Measurements from ENCODE around the gene AOPEP. TPM values are rescaled to one million over a fixed set of nuclear protein-coding genes. Genes with fewer than 3 reads are reported as not detected.

The AOPEP gene
- total RNA-seq, 1 donor from 2014 or later = 75.3 TPM

DNA sequence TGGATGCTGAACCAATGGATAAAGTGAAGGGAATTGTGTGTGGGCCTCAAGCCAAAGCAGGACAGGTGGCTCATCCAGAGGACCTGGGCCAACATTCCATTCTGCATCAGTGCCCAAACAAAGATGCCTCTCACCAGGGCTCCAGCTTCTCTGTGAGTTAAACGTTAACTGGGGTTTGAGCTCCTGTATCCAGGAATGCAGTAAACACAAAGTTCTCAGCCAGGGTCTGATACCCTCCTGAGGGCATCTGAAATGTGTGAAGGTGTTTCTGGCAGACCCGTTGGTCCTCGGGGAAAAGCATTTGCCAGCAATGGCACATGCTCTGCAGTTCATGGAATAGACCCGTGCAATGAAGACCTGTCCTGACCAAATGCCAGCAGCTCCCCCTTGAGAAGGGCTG is 33.9 kb upstream of the AOPEP start:
- H3K9me3 ChIP-seq (ENCODE audit: insufficient read depth, low read depth, low read length) = no peaks in the 10 kb centered on the region
- FAIRE-seq (no peak), DNase-seq (ENCODE audit: low read depth) (no peak)
- H3K4me2 ChIP-seq (ENCODE audit: low read length) = no peak overlapping the region
- H4K20me1 ChIP-seq (ENCODE audit: insufficient read depth, low read length) = no peaks in the 10 kb centered on the region
- peaks cover 2% of the 10 kb centered on the region for H3K27me3 ChIP-seq (ENCODE audit: insufficient read depth, low read length)
- Mint-ChIP-seq H3K4me3 (ENCODE audit: unreplicated experiment) (no peak overlapping the region), H3K4me1 (ENCODE audit: low read depth, unreplicated experiment) (peaks cover 9% of the 10 kb centered on the region), H3K27me3 (ENCODE audit: low read depth, unreplicated experiment) (peaks cover 1% of the 10 kb centered on the region), H3K9me3 (ENCODE audit: unreplicated experiment) (peaks cover 5% of the 10 kb centered on the region), H3K27ac (ENCODE audit: unreplicated experiment) (no peak overlapping the region), H3K36me3 (ENCODE audit: low read depth, unreplicated experiment) (peaks cover 2% of the 10 kb centered on the region)
- no peaks in the 10 kb centered on the region for H3K36me3 ChIP-seq (ENCODE audit: insufficient read depth, low read length)
- no peak for TF ChIP-seq EZH2 (IDR thresholded peaks at IDR 0.05; ENCODE audit: insufficient read depth, low read length)
- TF ChIP-seq, protein P1, sequence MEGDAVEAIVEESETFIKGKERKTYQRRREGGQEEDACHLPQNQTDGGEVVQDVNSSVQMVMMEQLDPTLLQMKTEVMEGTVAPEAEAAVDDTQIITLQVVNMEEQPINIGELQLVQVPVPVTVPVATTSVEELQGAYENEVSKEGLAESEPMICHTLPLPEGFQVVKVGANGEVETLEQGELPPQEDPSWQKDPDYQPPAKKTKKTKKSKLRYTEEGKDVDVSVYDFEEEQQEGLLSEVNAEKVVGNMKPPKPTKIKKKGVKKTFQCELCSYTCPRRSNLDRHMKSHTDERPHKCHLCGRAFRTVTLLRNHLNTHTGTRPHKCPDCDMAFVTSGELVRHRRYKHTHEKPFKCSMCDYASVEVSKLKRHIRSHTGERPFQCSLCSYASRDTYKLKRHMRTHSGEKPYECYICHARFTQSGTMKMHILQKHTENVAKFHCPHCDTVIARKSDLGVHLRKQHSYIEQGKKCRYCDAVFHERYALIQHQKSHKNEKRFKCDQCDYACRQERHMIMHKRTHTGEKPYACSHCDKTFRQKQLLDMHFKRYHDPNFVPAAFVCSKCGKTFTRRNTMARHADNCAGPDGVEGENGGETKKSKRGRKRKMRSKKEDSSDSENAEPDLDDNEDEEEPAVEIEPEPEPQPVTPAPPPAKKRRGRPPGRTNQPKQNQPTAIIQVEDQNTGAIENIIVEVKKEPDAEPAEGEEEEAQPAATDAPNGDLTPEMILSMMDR (IDR thresholded peaks at IDR 0.05; ENCODE audit: insufficient read depth, low read depth, low read length) = no peak
- no peak overlapping the region for H3K9ac ChIP-seq (ENCODE audit: low read length)
- no peak overlapping the region for H3K4me3 ChIP-seq (ENCODE audit: insufficient read depth, low read depth, low read length)
- no peak overlapping the region for H2AFZ ChIP-seq (ENCODE audit: low read depth, low read length)
- H3K4me1 ChIP-seq (ENCODE audit: insufficient read depth, low read length) = no peaks in the 10 kb centered on the region
- no peak overlapping the region for H3K27ac ChIP-seq (ENCODE audit: low read depth, low read length)
- H3K79me2 ChIP-seq (ENCODE audit: insufficient read depth, low read length) = no peaks in the 10 kb centered on the region

DNA sequence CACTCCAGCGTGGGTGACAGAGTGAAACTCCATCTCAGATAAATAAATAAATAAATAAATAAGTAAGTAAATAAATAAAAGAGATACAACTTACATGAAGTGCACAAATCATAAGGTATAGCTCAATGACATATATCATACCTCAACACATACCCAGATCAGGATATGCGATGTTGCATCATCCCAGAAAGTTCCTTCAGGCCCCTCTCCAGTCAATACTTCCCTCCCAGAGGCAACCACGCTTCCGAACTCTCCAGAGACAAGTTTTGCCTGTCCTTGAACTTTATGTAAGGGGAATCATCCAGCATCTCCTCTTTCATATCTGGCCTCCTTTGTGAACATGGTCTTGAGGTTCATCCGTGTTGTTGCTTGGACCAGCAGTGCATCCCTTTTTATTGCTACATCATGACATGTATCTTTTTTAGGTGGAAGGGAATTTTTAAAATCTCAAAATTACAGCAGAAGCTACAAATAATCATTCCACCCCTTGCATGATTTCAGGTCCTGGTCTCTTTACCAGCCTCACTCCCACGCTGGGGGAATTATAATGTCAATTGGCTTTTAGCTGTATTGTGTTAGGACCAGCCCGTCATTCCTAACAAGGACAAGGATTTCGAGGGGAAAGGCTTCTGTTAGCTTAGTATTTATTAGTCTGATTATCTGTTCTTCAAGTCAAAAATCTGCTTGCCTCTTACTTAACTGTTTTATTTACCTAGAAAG is 32.9 kb upstream of the AOPEP start:
- H3K9me3 ChIP-seq (ENCODE audit: insufficient read depth, low read depth, low read length) = no peaks in the 10 kb centered on the region
- H3K36me3 ChIP-seq (ENCODE audit: insufficient read depth, low read length) = no peaks in the 10 kb centered on the region
- H2AFZ ChIP-seq (ENCODE audit: low read depth, low read length) = no peak overlapping the region
- no peak overlapping the region for H3K4me3 ChIP-seq (ENCODE audit: insufficient read depth, low read depth, low read length)
- peaks cover 5% of the 10 kb centered on the region for H3K9me3 Mint-ChIP-seq (ENCODE audit: unreplicated experiment)
- peaks cover 20% of the 10 kb centered on the region for H3K4me1 Mint-ChIP-seq (ENCODE audit: low read depth, unreplicated experiment)
- H3K4me1 ChIP-seq (ENCODE audit: insufficient read depth, low read length) = peaks cover 5% of the 10 kb centered on the region
- peaks cover 2% of the 10 kb centered on the region for H3K27me3 ChIP-seq (ENCODE audit: insufficient read depth, low read length)
- no peaks in the 10 kb centered on the region for H3K79me2 ChIP-seq (ENCODE audit: insufficient read depth, low read length)
- TF ChIP-seq EZH2 (IDR thresholded peaks at IDR 0.05; ENCODE audit: insufficient read depth, low read length) = no peak
- TF ChIP-seq, protein P1 (IDR thresholded peaks at IDR 0.05; ENCODE audit: insufficient read depth, low read depth, low read length) = no peak
- H3K27ac ChIP-seq (ENCODE audit: low read depth, low read length) = no peak overlapping the region
- DNase-seq (ENCODE audit: low read depth) (no peak), FAIRE-seq (no peak)
- H3K36me3 Mint-ChIP-seq (ENCODE audit: low read depth, unreplicated experiment) = peaks cover 2% of the 10 kb centered on the region
- no peaks in the 10 kb centered on the region for H4K20me1 ChIP-seq (ENCODE audit: insufficient read depth, low read length)
- H3K27ac Mint-ChIP-seq (ENCODE audit: unreplicated experiment) = no peak overlapping the region
- no peak overlapping the region for H3K4me3 Mint-ChIP-seq (ENCODE audit: unreplicated experiment)
- no peak overlapping the region for H3K4me2 ChIP-seq (ENCODE audit: low read length)
- H3K27me3 Mint-ChIP-seq (ENCODE audit: low read depth, unreplicated experiment) = peaks cover 1% of the 10 kb centered on the region
- no peak overlapping the region for H3K9ac ChIP-seq (ENCODE audit: low read length)

DNA sequence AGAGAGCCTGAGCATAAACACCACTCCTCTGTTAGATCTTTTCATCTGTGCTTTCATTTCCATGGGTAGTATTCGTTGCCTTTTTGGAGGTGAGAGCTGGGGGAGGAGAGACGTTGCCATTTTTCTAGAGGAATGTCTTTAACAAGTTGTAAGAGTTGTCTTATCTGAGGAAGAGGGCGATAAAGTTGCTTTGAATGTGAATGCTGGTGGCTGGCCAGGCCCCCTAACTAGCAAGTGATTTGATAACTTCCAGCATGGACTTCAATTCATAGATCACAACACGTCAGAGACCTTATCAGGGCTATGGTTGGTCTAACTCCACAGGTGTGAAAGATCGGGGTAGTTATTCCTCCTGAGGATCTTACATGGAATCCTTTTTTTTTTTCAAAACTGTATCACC is 30.0 kb upstream of the AOPEP start:
- no peaks in the 10 kb centered on the region for H3K9me3 ChIP-seq (ENCODE audit: insufficient read depth, low read depth, low read length)
- H3K27ac ChIP-seq (ENCODE audit: low read depth, low read length) = no peak overlapping the region
- Mint-ChIP-seq H3K27me3 (ENCODE audit: low read depth, unreplicated experiment) (no peaks in the 10 kb centered on the region), H3K27ac (ENCODE audit: unreplicated experiment) (peak overlapping the region; percentile 43), H3K4me1 (ENCODE audit: low read depth, unreplicated experiment) (peaks cover 34% of the 10 kb centered on the region), H3K4me3 (ENCODE audit: unreplicated experiment) (no peak overlapping the region), H3K36me3 (ENCODE audit: low read depth, unreplicated experiment) (no peaks in the 10 kb centered on the region), H3K9me3 (ENCODE audit: unreplicated experiment) (peaks cover 4% of the 10 kb centered on the region)
- FAIRE-seq (no peak), DNase-seq (ENCODE audit: low read depth) (no peak)
- no peak overlapping the region for H3K9ac ChIP-seq (ENCODE audit: low read length)
- H2AFZ ChIP-seq (ENCODE audit: low read depth, low read length) = no peak overlapping the region
- H3K79me2 ChIP-seq (ENCODE audit: insufficient read depth, low read length) = no peaks in the 10 kb centered on the region
- H3K36me3 ChIP-seq (ENCODE audit: insufficient read depth, low read length) = no peaks in the 10 kb centered on the region
- no peak overlapping the region for H3K4me2 ChIP-seq (ENCODE audit: low read length)
- H3K4me3 ChIP-seq (ENCODE audit: insufficient read depth, low read depth, low read length) = no peak overlapping the region
- H3K27me3 ChIP-seq (ENCODE audit: insufficient read depth, low read length) = no peaks in the 10 kb centered on the region
- H3K4me1 ChIP-seq (ENCODE audit: insufficient read depth, low read length) = peaks cover 5% of the 10 kb centered on the region
- no peaks in the 10 kb centered on the region for H4K20me1 ChIP-seq (ENCODE audit: insufficient read depth, low read length)
- TF ChIP-seq, protein P1 (IDR thresholded peaks at IDR 0.05; ENCODE audit: insufficient read depth, low read depth, low read length) = no peak
- TF ChIP-seq EZH2 (IDR thresholded peaks at IDR 0.05; ENCODE audit: insufficient read depth, low read length) = no peak

Measured in astrocyte (in vitro differentiated cells and primary cell).